Loucy (cell line): ENCODE measurements around the gene RRM1.

Experiments used
- H2AFZ ChIP-seq: fragments of 200-600 bp; sonication (generic); 2 replicates; pipeline ENCODE4 v1.6.0; 2016; ENCODE audit warnings: antibody characterized with exemption, mild to moderate bottlenecking, low read length, moderate library complexity
- H3F3A ChIP-seq: fragments of 200-600 bp; 2 replicates; pipeline ENCODE4 v1.6.0; 2016; ENCODE audit warnings: antibody characterized with exemption, low read depth, mild to moderate bottlenecking
- H3K27me3 ChIP-seq: fragments of 200-600 bp; sonication (generic); 2 replicates; pipeline ENCODE4 v1.6.1; 2014; ENCODE audit warnings: low read length, mild to moderate bottlenecking; ENCODE audit not compliant: insufficient read depth, poor library complexity, severe bottlenecking
- H3K36me3 ChIP-seq: fragments of 200-600 bp; sonication (generic); 2 replicates; pipeline ENCODE4 v1.6.1; 2016; ENCODE audit warnings: low read length; ENCODE audit not compliant: insufficient read depth
- H3K4me1 ChIP-seq: fragments of 200-600 bp; sonication (generic); 2 replicates; pipeline ENCODE4 v1.5.1; 2014; ENCODE audit warnings: low read length, mild to moderate bottlenecking; ENCODE audit not compliant: insufficient read depth, poor library complexity, severe bottlenecking
- H3K4me2 ChIP-seq: fragments of 200-600 bp; sonication (generic); 2 replicates; pipeline ENCODE4 v1.6.0; 2014; ENCODE audit warnings: antibody characterized with exemption, low read length, low read depth, mild to moderate bottlenecking; ENCODE audit not compliant: poor library complexity, severe bottlenecking
- H3K4me3 ChIP-seq: fragments of 200-600 bp; sonication (generic); 2 replicates; pipeline ENCODE4 v1.5.1; 2014; ENCODE audit warnings: low read length, mild to moderate bottlenecking, mixed read lengths; ENCODE audit not compliant: poor library complexity, severe bottlenecking
- H3K79me2 ChIP-seq: fragments of 200-600 bp; sonication (generic); 2 replicates; pipeline ENCODE4 v1.6.1; 2014; ENCODE audit warnings: low read length; ENCODE audit not compliant: insufficient read depth
- H3K9ac ChIP-seq: fragments of 200-600 bp; sonication (generic); 2 replicates; pipeline ENCODE4 v1.6.0; 2014; ENCODE audit warnings: mild to moderate bottlenecking, low read depth, low read length, moderate library complexity; ENCODE audit not compliant: poor library complexity, severe bottlenecking
- H3K9me2 ChIP-seq: fragments of 200-600 bp; sonication (generic); replicated peaks from 2 replicates; pipeline ENCODE4 v1.6.1; 2016; ENCODE audit warnings: low read depth, low read length, mixed read lengths
- H3K9me3 ChIP-seq: fragments of 200-600 bp; sonication (generic); 2 replicates; pipeline ENCODE4 v1.6.1; 2014; ENCODE audit warnings: mild to moderate bottlenecking, antibody characterized with exemption, low read length, low read depth; ENCODE audit not compliant: insufficient read depth
- H4K20me1 ChIP-seq: fragments of 200-600 bp; sonication (generic); 2 replicates; pipeline ENCODE4 v1.6.0; 2014; ENCODE audit warnings: antibody characterized with exemption, low read length, mild to moderate bottlenecking; ENCODE audit not compliant: insufficient read depth, poor library complexity, severe bottlenecking
- CTCF ChIP-seq: fragments of 200-600 bp; sonication (generic); conservative IDR thresholded peaks from 2 replicates; pipeline ENCODE4 v1.5.1; 2014; ENCODE audit warnings: mild to moderate bottlenecking, antibody characterized with exemption, low read length
- EZH2phosphoT487 ChIP-seq: fragments of 200-600 bp; IDR thresholded peaks from 2 replicates; pipeline ENCODE4 v1.6.1; 2018; ENCODE audit warnings: antibody characterized with exemption, mild to moderate bottlenecking, moderate library complexity, borderline replicate concordance

The RRM1 gene

GRCh38 chr11:4134806-4135205 lies 40.2 kb downstream of the RRM1 start:
- peaks cover 75% of the 10 kb centered on the region for H3K36me3 ChIP-seq
- H3K9me3 ChIP-seq = peaks cover 4% of the 10 kb centered on the region; the same call in 1 of the 2 replicates
- no peaks in the 10 kb centered on the region for H3F3A ChIP-seq
- H3K27me3 ChIP-seq = no peaks in the 10 kb centered on the region
- H2AFZ ChIP-seq = no peak overlapping the region
- no peak overlapping the region for H3K9ac ChIP-seq
- no peak overlapping the region for H3K4me3 ChIP-seq
- peaks cover 9% of the 10 kb centered on the region for H3K4me1 ChIP-seq
- H4K20me1 ChIP-seq = no peaks in the 10 kb centered on the region
- H3K9me2 ChIP-seq = no peaks in the 10 kb centered on the region
- no peaks in the 10 kb centered on the region for H3K79me2 ChIP-seq
- no peak overlapping the region for H3K4me2 ChIP-seq
- no peak for TF ChIP-seq EZH2phosphoT487
- TF ChIP-seq CTCF = no peak

GRCh38 chr11:4138497-4138896 lies 43.9 kb downstream of the RRM1 start:
- Histone ChIP-seq H3K4me1 (peaks cover 9% of the 10 kb centered on the region), H3K36me3 (peaks cover 66% of the 10 kb centered on the region), H3K79me2 (no peaks in the 10 kb centered on the region), H3K9me3 (peaks cover 10% of the 10 kb centered on the region; the same call in 1 of the 2 replicates), H3K4me2 (no peak overlapping the region), H2AFZ (no peak overlapping the region), H3K9me2 (no peaks in the 10 kb centered on the region), H3K4me3 (no peak overlapping the region), H3K9ac (no peak overlapping the region), H4K20me1 (no peaks in the 10 kb centered on the region), H3F3A (no peaks in the 10 kb centered on the region), H3K27me3 (no peaks in the 10 kb centered on the region)
- no peak for TF ChIP-seq EZH2phosphoT487
- TF ChIP-seq CTCF = no peak

GRCh38 chr11:4140067-4140636 lies 45.6 kb downstream of the RRM1 start:
- no peaks in the 10 kb centered on the region for H3K27me3 ChIP-seq
- peaks cover 52% of the 10 kb centered on the region for H3K36me3 ChIP-seq
- H2AFZ ChIP-seq = no peak overlapping the region
- H3K9me2 ChIP-seq = no peaks in the 10 kb centered on the region
- H3F3A ChIP-seq = no peaks in the 10 kb centered on the region
- peaks cover 15% of the 10 kb centered on the region for H3K4me1 ChIP-seq
- H3K79me2 ChIP-seq = no peaks in the 10 kb centered on the region
- H4K20me1 ChIP-seq = no peaks in the 10 kb centered on the region
- TF ChIP-seq EZH2phosphoT487 (no peak), CTCF (no peak)
- no peak overlapping the region for H3K9ac ChIP-seq
- no peak overlapping the region for H3K4me3 ChIP-seq
- H3K4me2 ChIP-seq = no peak overlapping the region
- H3K9me3 ChIP-seq = peaks cover 10% of the 10 kb centered on the region; the same call in 1 of the 2 replicates
